ENCODE results near the gene TMEM126A.

TMEM126A gene

DNA sequence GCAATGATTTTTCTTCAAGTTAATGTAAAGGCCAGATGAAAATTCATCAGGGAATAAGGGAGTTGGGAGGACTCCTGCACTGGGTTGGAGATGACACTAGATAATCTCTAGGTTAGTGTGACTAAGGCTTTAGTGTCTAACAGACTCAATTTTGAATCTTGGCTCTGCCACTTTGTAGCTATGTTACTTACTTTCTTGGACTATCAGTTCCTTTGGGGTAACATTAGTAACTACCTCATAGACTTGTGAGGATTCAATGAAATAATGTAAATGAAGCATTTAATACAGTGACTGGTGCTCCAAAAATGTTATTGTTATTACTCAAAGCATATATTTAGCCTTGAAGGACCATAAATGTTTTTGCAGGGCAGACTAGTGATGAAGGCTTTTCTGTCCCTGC is 47.8 kb downstream of the TMEM126A start:
- DNase-seq (ENCODE audit: low read depth) = no peak

DNA sequence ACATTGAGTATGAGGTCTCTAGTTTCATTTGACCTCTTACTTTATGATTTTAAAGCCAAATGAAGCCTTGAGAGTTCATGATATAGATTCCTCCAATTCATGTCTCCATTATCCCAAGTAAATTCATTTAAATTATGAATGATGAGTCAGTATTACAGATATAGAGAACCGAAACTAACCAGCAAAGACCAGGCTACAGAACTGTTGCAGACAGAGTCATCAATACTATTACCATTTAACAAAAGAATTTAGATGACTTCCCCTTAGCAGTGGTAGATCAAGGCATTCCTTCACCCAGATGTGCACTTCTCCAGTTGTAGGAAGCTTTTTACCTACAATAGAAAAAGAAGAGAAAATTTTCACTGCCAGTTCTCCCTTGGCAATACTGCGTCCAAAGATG is 50.0 kb downstream of the TMEM126A start:
- no peak for DNase-seq (ENCODE audit: low read depth)

DNA sequence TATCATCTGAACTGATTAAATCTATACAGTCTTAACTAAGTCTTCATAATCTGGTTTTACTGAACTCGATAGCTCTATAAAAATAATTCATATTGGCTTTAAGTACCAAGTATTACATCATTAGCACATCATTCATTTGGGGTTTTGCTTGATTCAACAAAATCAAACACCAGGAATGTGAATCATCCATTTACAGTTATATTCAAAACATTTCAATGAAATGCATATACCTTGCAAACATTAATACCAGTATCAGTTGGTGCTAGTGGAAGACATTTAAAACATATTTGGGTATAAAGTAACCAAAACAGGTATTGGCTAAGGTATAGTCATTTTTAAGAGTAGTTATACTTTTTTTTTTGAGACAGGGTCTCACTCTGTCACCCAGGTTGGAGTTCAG is 50.4 kb downstream of the TMEM126A start:
- DNase-seq (ENCODE audit: low read depth) = no peak

DNA sequence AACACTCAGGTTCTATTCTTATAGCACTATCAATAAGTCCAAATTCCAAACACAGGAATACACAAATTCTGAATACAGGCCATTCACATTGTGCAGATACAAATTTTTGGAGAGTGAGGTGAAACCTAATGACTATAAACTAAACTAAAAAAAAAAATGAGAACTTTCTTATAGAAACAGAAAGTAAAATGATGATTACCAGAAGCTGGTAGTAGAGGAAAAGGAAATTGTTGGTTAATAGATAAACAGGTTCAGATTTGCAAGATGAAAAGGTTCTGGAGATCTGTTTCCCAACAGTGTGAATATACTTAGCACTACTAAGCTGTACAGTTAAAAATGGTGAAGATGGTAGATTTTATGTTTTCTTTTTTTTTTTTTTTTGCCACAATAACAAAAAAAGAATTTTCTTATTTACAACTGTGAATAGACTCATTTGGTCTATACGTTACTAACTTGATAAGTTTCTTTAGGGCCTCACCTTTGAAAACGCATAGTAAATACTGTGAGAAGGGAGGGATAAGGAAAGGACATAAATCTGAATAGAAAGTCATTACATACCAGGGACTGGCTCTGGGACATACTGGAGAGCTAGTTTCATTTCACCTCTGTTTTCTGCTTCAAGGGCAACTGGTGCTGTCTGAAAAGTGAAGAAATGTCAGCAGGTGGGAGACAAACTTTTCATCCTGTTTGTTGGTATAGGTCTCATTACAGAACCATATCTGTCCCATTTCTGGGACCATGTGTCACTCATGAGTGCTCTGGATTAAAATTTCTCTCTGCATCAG is 52.4 kb downstream of the TMEM126A start:
- no peak for DNase-seq (ENCODE audit: low read depth)

DNA sequence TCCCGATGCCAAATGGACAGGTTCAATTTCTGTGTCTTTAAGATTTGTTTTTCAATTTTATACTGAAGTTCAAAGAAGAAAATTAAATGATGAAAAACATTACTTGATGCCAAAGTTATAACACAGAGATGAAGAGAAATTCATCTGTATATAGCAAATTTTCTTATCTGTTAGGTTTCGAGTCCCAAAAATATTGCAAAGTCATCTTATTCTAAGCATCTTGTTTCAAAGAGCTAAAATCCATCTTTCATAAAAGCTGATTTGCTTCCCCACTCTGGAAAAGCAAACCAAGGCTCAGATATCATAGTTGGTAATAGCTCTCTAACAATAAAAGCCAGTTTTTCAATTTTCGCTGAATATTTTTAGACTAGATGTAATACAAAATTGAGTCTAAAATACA is 57.2 kb downstream of the TMEM126A start:
- DNase-seq (ENCODE audit: low read depth) = no peak

DNA sequence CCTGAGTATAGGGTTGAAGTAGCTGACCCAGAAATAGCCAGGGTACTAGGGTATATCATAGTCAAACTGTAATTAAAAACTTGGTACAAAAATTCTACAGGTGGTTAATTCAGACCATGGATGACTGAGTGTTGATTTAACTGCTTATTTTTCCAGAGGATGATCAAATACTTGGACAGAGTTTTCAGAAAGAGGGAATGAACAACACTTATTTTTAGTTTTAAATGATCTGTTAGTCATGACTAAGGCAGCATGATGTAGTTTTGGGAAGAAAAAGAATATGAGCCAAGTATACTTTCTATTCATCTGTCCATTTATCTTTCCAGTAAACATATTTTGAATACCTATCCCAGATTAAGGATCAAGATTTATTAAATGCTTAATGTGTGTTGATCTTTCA is 58.0 kb downstream of the TMEM126A start:
- DNase-seq (ENCODE audit: low read depth) = no peak

Data from T follicular helper cell (primary cell).